GM21367 (cell line): ENCODE measurements around the gene MSI1.
A peak's percentile ranks its signal among the peaks of the same experiment; 100 is the strongest.

Source experiments
- ATAC-seq: cut with Tn5 transposase; IDR thresholded peaks from one replicate; pipeline ENCODE4 v1.9.1; 2021; ENCODE audit not compliant: unreplicated experiment

Gene MSI1

GRCh38 chr12:120324841-120325417, 44.0 kb downstream of the MSI1 start:
- no peak for ATAC-seq

DNA sequence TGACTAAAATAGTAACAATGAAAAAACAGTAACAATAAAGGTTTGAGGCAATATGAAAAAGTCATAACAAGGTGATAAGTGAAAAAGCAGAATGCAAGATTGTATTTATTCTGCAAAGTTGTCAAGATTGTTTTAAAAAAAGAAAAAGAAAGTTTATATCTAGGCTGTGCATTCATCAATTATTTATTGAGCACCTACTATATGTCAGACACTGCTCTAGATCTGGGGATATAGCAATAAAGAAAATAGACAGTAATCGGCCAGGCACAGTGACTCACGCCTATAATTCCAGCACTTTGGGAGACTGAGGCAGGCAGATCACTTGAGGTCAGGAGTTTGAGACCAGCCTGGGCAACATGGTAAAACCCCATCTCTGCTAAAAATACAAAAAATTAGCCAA, 45.2 kb downstream of the MSI1 start:
- ATAC-seq, result no peak

DNA sequence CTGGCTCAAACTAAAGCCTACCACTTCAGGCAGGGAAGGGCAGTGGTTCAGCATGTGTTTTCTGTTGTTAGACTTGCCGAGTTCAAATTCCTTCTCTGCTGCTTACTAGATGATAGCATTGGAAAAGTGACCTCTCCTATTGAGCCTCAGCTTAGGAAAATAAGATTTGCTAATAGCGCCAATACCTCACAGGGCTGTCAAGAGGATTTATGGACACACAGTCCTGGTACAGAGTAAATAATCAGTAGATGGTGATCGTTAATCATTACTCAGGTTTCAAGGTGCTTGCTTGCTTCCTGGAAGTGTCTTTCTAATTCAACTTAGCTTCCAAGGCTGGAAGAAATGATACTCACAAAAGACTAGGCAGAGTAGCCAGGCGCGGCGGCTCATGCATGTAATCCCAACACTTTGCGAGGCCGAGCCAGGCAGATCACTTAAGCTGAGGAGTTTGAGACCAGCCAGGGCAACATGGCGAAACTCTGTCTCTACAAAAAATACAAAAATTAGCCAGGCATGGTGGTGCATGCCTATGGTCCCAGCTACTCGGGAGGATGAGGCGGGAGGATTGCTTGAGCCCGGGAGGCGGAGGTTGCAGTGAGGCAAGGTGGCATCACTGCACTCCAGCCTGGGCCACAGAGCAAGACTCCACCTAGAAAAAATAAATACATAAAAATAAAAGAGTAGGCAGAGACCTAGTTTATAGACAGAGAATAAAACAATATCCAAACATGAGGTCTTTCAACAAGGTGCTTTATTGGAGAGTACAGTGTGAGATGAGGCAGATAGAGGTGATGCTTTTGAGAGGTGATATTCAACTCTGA, 47.4 kb downstream of the MSI1 start:
- ATAC-seq, result no peak

DNA sequence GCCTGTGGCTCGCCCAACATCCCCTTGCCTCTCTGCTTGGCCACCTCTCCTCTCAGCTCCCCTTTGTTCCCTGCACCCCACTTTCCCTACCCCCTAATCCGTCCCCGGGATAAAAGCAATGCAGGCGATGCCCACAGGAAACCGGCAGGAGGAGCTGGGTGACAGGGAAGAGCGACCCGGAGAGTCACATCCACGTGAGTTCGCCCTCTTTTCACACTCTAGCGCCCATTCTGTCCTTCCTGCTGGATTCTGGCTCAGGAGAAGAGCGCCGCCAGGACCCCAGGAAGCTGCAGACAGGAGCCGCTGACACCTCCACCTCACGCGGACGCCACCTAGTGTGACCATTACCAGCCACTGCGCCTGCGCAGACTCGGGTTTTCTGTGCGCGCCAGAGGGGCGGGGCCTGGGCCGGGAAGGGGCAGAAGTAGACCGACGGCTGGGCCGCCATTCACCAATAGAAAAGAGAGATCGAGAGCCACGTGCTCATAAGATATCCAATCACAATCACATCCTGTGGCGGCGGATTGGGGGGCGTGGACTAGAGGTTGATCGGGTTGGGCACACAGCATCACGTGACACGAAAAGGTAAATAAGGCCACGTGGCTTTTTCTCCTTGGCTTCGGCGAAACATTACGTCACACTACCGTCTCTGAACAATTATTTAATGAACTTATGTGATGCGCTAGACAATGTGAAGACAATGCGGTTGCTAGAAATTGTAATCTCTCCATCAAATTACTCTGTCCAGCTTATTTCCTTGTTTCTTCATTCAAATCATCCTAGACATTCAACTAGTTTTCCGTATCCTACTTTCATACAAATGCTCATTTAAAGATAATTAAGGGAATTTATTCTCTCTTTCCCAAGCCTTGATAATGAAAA, 51.5 kb downstream of the MSI1 start:
- peak; percentile 98 for ATAC-seq

GRCh38 chr12:120316798-120317223, 52.2 kb downstream of the MSI1 start:
- ATAC-seq, result no peak

GRCh38 chr12:120314220-120314619, 54.7 kb downstream of the MSI1 start:
- no peak for ATAC-seq

GRCh38 chr12:120301962-120302815, 66.8 kb downstream of the MSI1 start, which contains the start of gene SIRT4:
SIRT4 (plus strand) TSS chr12:120302321; CDS start chr12:120303562, 1,241 bp downstream.
- peak; percentile 93 for ATAC-seq

DNA sequence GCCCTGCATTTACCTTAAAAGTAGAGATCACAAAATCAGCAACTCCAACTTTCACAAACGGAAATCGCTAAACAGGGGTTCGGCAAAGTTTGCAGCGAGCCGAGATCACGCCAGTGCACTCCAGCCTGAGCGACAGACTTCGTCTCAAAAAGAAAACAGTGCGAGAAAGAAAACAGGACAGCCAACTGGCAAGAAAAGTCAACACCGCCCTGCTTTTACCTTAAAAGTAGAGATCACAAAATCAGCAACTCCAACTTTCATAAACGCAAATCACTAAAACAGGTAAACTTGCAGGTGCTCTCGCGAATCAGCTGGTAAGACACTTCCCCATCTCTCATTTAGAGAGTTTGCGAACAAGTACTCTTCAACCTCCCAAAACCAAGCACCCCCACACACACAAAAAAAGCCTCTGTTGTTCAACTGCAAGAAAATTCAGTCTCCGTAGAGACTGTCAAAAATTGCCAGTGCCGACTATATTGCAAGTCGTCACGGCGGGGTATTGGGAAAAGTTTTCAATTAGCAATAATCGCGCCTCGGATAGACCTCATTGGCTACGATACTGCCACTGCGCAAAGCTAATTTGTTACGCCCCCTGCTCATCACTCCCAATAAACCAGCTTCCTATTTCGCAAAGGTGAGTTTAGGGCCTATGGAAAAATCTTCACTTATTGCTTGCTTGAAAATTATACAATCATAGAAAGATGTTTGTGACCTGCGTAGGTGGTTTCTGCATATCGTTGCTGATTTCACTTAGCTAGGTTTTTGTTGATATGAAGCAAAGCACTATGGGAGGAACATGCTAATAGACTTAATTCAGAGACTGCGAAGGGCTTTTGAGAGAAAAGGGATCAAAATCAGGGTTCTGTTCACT, 76.1 kb downstream of the MSI1 start, which contains the start of gene RNU4-1:
RNU4-1 (minus strand) TSS at position 577 of the 871 bp plus-strand sequence.
- peak; percentile 41 for ATAC-seq

- ATAC-seq, result no peak
These were observed 76.6 kb downstream of the MSI1 start for GRCh38 chr12:120292411-120292660.
